ENCODE results near the gene DIAPH3. TPM values are rescaled to one million over a fixed set of nuclear protein-coding genes. Genes with fewer than 3 reads are reported as not detected.

DIAPH3 gene
- total and polyA plus RNA-seq, 4 donors = 0.35 to 6.7 (median 1.1) TPM

- WGBS, 2 donors = 93 to 99% methylated on average over 4 of the region's 4 CpGs
- Histone ChIP-seq H3K36me3 (ENCODE audit: control insufficient read depth in 4 of 4, insufficient read depth in 4 of 4, low read length in 4 of 4) (no peaks in the 10 kb centered on the region), H3K27me3 (ENCODE audit: control insufficient read depth in 3 of 3, insufficient read depth in 3 of 3, low read length in 2 of 3) (no peaks in the 10 kb centered on the region), H3K4me1 (ENCODE audit: control insufficient read depth in 5 of 5, insufficient read depth in 5 of 5, low read length in 5 of 5) (no peaks in the 10 kb centered on the region), H3K4me3 (no peak overlapping the region), H3K27ac (ENCODE audit: low read depth in 1 of 2, low read length in 1 of 2) (no peak overlapping the region), H3K9me3 (ENCODE audit: control insufficient read depth in 4 of 4, insufficient read depth in 3 of 4, low read length in 3 of 4) (no peaks in the 10 kb centered on the region), H3K9ac (ENCODE audit: insufficient read depth in 1 of 2, low read length in 2 of 2) (no peak overlapping the region)
- DNase-seq (no peak), ATAC-seq (ENCODE audit: insufficient read depth, low FRiP score) (no peak)
- no peak for TF ChIP-seq CTCF (IDR thresholded peaks at IDR 0.05; ENCODE audit: control extremely low read depth, extremely low read depth)
Observed at GRCh38 chr13:59962343-59962742, 201.4 kb downstream of the DIAPH3 start.

DNA sequence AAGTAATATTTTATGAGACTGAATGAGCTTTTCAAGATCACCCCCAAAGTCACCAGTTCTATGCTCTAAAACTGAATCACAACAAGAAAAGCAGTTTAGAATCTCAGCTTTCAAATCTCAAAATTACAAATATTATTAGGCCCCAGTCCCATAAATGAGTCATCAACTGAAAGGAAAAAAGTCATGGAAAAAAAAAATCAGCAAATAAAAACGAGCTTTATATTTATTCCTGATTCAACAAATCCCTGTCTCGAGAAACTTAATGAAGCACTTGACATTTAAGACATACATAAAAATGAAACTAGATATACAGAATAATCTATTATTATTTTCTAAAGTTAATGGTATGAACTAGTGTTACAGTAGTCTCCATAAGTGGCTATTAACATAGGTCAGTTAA lies 203.0 kb downstream of the DIAPH3 start:
- no peak overlapping the region for H3K4me3 ChIP-seq
- 64 to 83% methylated on average over 2 of the region's 2 CpGs for WGBS, 2 donors
- no peak overlapping the region for H3K9ac ChIP-seq (ENCODE audit: insufficient read depth in 1 of 2, low read length in 2 of 2)
- ATAC-seq (ENCODE audit: insufficient read depth, low FRiP score) (no peak), DNase-seq (no peak)
- H3K27ac ChIP-seq (ENCODE audit: low read depth in 1 of 2, low read length in 1 of 2) = no peak overlapping the region
- H3K4me1 ChIP-seq (ENCODE audit: control insufficient read depth in 5 of 5, insufficient read depth in 5 of 5, low read length in 5 of 5) = no peaks in the 10 kb centered on the region
- no peaks in the 10 kb centered on the region for H3K27me3 ChIP-seq (ENCODE audit: control insufficient read depth in 3 of 3, insufficient read depth in 3 of 3, low read length in 2 of 3)
- TF ChIP-seq CTCF (IDR thresholded peaks at IDR 0.05; ENCODE audit: control extremely low read depth, extremely low read depth) = no peak
- H3K9me3 ChIP-seq (ENCODE audit: control insufficient read depth in 4 of 4, insufficient read depth in 3 of 4, low read length in 3 of 4) = peaks cover 0 to 6% (median 0%) of the 10 kb centered on the region in 4 donors
- no peaks in the 10 kb centered on the region for H3K36me3 ChIP-seq (ENCODE audit: control insufficient read depth in 4 of 4, insufficient read depth in 4 of 4, low read length in 4 of 4)

DNA sequence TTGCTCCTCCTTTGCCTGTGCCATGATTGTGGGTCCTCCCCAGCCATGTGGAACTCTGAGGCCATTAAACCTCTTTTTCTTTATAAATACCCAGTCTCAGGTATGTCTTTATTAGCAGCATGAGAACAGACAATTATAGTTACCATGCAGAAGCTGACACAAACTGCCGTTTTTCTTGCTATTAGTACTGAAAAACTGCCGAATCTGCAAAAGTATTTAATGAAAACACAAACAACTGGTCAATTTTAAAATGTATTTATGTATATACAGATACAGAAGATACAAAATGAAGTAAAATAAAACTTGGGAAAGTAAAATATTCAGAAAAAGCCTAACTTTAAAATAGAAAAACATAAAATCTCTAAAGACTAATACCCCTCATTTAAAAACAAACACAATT lies 206.3 kb downstream of the DIAPH3 start:
- no peaks in the 10 kb centered on the region for H3K27me3 ChIP-seq (ENCODE audit: control insufficient read depth in 3 of 3, insufficient read depth in 3 of 3, low read length in 2 of 3)
- 92 to 96% methylated on average over 2 of the region's 2 CpGs for WGBS, 2 donors
- no peak overlapping the region for H3K9ac ChIP-seq (ENCODE audit: insufficient read depth in 1 of 2, low read length in 2 of 2)
- no peak overlapping the region for H3K4me3 ChIP-seq
- no peaks in the 10 kb centered on the region for H3K36me3 ChIP-seq (ENCODE audit: control insufficient read depth in 4 of 4, insufficient read depth in 4 of 4, low read length in 4 of 4)
- no peak for DNase-seq
- no peak for ATAC-seq (ENCODE audit: insufficient read depth, low FRiP score)
- H3K4me1 ChIP-seq (ENCODE audit: control insufficient read depth in 5 of 5, insufficient read depth in 5 of 5, low read length in 5 of 5) = no peaks in the 10 kb centered on the region
- no peak for TF ChIP-seq CTCF (IDR thresholded peaks at IDR 0.05; ENCODE audit: control extremely low read depth, extremely low read depth)
- no peak overlapping the region for H3K27ac ChIP-seq (ENCODE audit: low read depth in 1 of 2, low read length in 1 of 2)
- H3K9me3 ChIP-seq (ENCODE audit: control insufficient read depth in 4 of 4, insufficient read depth in 3 of 4, low read length in 3 of 4) = peaks cover 0 to 6% (median 0%) of the 10 kb centered on the region in 4 donors

GRCh38 chr13:59954601-59955000 lies 209.1 kb downstream of the DIAPH3 start:
- TF ChIP-seq CTCF (IDR thresholded peaks at IDR 0.05; ENCODE audit: control extremely low read depth, extremely low read depth) = no peak
- H3K36me3 ChIP-seq (ENCODE audit: control insufficient read depth in 4 of 4, insufficient read depth in 4 of 4, low read length in 4 of 4) = no peaks in the 10 kb centered on the region
- no peak overlapping the region for H3K4me3 ChIP-seq
- H3K27me3 ChIP-seq (ENCODE audit: control insufficient read depth in 3 of 3, insufficient read depth in 3 of 3, low read length in 2 of 3) = no peaks in the 10 kb centered on the region
- no peak overlapping the region for H3K27ac ChIP-seq (ENCODE audit: low read depth in 1 of 2, low read length in 1 of 2)
- no peaks in the 10 kb centered on the region for H3K4me1 ChIP-seq (ENCODE audit: control insufficient read depth in 5 of 5, insufficient read depth in 5 of 5, low read length in 5 of 5)
- H3K9me3 ChIP-seq (ENCODE audit: control insufficient read depth in 4 of 4, insufficient read depth in 3 of 4, low read length in 3 of 4) = peaks cover 0 to 6% (median 0%) of the 10 kb centered on the region in 4 donors
- H3K9ac ChIP-seq (ENCODE audit: insufficient read depth in 1 of 2, low read length in 2 of 2) = no peak overlapping the region
- ATAC-seq (ENCODE audit: insufficient read depth, low FRiP score) (no peak), DNase-seq (no peak)
